Fibroblast of lung (primary cell): Measurements from ENCODE around the gene OR5B2.

Experiments used
- EZH2 ChIP-seq: IDR thresholded peaks from 2 replicates; pipeline ENCODE4 v1.5.1; 2012; ENCODE audit warnings: low read length, control low read depth, mild to moderate bottlenecking; ENCODE audit errors: missing control alignments
- TF ChIP-seq, protein P1 (sequence below), 2 donors: IDR thresholded peaks in 1 of 2; conservative IDR thresholded peaks in 1 of 2; 1 replicate in 1 of 2; 2 replicates in 1 of 2; pipeline ENCODE4 v1.5.1; 2011 to 2012; ENCODE audit warnings: low read length in 2 of 2, control low read depth in 1 of 2, inconsistent platforms in 1 of 2, low read depth in 1 of 2, mild to moderate bottlenecking in 1 of 2

DNA sequence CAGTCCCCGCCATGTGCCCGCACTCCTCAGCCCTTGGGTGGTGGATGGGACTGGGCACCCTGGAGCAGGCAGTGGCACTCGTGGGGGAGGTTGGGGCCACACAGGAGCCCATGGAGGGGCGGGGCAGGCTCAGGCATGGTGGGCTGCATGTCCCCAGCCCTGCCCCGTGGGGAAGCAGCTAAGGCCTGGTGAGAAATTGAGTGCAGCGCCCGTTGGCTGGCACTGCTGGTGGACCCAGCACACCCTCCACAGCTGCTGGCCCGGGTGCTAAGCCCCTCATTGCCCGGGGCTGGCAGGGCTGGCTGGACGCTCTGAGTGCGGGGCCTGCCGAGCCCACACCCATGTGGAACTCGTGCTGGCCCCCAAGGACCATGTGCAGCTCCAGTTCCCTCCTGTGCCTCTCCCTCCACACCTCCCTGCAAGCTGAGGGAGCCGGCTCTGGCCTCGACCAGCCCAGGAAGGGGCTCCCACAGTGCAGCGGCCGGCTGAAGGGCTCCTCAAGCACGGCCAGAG lies 37.3 kb downstream of the OR5B2 start:
- TF ChIP-seq, protein P1, sequence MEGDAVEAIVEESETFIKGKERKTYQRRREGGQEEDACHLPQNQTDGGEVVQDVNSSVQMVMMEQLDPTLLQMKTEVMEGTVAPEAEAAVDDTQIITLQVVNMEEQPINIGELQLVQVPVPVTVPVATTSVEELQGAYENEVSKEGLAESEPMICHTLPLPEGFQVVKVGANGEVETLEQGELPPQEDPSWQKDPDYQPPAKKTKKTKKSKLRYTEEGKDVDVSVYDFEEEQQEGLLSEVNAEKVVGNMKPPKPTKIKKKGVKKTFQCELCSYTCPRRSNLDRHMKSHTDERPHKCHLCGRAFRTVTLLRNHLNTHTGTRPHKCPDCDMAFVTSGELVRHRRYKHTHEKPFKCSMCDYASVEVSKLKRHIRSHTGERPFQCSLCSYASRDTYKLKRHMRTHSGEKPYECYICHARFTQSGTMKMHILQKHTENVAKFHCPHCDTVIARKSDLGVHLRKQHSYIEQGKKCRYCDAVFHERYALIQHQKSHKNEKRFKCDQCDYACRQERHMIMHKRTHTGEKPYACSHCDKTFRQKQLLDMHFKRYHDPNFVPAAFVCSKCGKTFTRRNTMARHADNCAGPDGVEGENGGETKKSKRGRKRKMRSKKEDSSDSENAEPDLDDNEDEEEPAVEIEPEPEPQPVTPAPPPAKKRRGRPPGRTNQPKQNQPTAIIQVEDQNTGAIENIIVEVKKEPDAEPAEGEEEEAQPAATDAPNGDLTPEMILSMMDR (conservative IDR thresholded peaks at IDR 0.05 in 1 of 2, IDR thresholded peaks at IDR 0.05 in 1 of 2; ENCODE audit: low read depth in 1 of 2, low read length in 2 of 2), result no peak
- no peak for TF ChIP-seq EZH2
